ENCODE data around the gene CETP.
"Not testable (repeated sequence)": the region's sequence is repeated elsewhere in the genome, so short reads cannot be mapped to it uniquely, and the experiment has no call there.

The CETP gene

DNA sequence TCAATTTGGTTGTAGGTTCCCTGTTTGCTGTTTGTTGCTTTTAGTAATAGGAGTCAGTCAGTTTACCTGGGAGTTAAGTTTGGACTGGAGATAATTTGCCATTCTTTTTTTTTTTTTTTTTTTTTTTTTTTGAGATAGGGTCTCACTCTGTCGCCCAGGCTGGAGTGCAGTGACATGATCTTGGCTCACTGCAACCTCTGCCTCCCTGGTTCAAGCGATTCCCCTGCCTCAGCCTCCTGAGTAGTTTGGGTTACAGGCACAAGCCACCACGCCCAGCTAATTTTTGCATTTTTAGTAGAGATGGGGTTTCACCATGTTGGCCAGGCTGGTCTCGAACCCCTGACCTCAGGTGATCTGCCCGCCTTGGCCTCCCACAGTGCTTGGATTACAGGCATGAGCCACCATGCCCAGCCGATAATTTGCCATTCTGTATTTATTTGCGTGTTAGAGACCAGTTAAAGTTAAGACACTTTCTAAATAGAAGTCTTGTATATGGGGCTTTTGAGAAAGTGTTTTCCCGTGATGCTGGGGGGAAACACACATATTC is 27.1 kb upstream of the CETP start:
- DNase-seq, result not testable (repeated sequence)

DNA sequence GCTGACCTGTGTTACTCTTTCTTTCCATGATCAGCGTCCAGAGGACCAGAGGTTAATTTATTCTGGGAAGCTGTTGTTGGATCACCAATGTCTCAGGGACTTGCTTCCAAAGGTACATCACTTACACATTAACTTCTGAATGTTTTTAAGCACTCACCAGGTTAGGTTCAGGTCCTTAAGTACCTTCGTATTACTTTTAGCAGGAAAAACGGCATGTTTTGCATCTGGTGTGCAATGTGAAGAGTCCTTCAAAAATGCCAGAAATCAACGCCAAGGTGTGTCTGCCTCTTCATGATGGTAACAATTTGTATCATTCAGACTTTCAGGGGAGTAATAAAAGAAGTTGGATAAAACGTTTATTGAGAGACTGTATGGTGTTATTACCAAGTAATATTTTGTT is 26.5 kb upstream of the CETP start:
- no peak for DNase-seq

- DNase-seq, result no peak
Measured at GRCh38 chr16:56936491-56936890, 25.3 kb upstream of the CETP start.

- no peak for DNase-seq
Measured at GRCh38 chr16:56936950-56937349, 24.8 kb upstream of the CETP start.

GRCh38 chr16:56938664-56939513 is 22.9 kb upstream of the CETP start:
- DNase-seq, result peak in 1 of 2 experiments; percentile 21

DNA sequence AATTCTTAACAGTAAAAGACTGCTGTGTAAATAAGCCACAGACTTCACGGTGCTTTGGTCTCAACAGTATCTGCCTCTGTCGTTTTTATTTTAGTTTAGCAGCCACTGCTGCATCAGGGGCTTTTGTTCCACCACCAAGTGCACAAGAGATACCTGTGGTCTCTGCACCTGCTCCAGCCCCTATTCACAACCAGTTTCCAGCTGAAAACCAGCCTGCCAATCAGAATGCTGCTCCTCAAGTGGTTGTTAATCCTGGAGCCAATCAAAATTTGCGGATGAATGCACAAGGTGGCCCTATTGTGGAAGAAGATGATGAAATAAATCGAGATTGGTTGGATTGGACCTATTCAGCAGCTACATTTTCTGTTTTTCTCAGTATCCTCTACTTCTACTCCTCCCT is 21.9 kb upstream of the CETP start:
- DNase-seq, result no peak

DNA sequence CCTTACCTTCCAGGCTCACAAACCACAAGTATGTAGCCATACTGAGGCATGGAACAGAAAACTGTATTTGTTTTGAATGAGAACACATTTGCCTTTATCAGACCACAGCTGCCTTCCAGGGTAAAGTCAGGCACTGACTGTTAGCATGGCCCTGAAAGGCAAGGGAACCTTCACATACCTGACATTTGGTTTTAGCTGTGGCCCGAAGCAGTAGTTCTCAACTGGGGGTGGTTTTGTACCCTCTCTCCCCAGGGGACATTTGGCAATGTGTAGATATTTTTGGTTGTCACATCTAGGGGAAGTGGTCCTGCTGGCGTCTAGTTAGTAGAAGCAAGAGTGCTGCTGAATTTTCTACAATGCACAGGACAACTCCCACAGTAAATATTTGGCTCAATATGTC is 20.7 kb upstream of the CETP start:
- DNase-seq, result no peak

- DNase-seq, result no peak
Measured at GRCh38 chr16:56941856-56942331, 19.9 kb upstream of the CETP start.

- DNase-seq, result no peak
Measured at GRCh38 chr16:56943761-56944375, 17.9 kb upstream of the CETP start.

DNA sequence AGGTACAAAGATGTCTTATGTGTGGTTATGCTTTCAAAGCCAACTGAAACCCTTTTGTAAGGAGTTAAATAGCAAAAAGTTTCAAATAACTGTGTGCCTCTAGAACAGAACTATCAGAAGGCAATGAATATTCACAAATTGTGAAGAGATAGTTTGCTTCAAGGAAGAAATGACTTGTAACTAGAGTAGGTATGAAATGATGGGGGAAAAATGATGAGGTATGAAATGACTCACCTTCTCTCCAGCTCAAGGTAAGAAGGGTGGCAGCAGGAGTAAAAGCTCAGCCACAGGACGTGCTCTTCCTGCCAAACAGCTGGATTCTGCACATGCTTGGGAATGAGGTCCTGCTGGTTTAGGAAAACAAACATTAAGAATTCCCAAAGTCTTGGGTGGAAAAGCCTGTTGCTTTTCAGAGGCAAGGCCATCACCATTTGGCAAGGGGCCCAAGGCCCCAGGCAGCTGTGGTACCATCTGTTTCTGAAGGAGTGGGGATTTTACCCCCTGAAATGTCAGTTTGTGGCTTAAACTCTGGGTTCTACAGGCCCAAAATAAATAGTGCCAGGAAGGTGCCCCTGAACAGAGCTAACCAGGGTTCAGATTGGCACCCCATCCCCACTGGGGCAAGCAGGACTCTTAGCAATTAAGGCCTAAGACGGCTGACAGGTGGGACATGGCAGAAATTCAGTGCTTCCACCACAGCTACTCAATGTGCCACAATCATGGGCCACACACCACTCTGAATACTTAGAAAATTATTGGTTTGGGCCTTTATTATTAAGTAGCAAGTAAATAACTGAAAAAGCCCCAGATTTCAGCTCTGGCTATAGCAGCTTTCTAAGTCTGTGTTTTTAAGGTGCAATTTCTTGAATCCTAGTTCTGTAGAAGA is 16.6 kb upstream of the CETP start:
- peak in 1 of 2 experiments; percentile 22 for DNase-seq

- no peak for DNase-seq
Measured at GRCh38 chr16:56945847-56946527, 15.8 kb upstream of the CETP start.

DNA sequence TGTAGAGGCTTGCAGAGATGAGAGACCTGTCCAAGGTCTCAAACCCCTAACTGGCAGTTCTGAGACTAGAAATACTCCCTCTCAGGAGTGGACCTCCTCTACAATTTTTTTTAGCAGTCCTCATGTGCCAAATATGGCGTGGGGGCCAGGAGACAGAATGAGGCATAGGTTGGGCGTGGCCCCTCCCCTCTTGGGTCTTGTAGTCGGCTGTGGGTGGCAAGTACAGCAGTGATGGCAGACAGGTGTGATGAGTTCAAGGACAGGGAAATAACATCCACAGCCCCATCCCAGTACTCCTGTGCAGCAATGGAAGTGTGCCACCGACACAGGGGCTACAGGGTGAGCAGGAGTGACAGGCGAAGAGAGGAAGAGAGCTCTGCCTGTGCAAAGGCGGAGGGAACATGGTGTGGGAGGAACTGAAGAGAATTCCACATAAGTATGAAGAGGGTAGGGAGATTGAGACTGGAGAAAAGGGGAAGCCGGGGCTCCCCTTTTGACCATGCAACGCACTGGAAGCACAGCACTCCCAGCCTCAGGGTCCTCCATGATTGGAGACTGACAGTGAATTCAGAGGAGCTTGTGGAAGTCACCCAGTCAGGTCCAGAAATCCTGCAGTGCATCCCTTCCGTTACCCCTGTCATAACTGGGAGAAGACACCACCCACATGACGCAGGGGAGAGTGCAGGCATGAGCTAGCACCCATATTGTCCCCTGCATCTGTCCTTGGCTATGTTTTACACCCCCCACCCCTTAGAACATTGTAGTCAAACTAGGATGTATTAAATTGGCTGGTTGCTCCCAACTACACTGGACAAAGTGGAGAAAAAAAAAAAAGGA is 14.8 kb upstream of the CETP start:
- no peak for DNase-seq

- no peak for DNase-seq
Measured at GRCh38 chr16:56947604-56947995, 14.2 kb upstream of the CETP start.

- DNase-seq, result no peak
Measured at GRCh38 chr16:56948234-56948633, 13.5 kb upstream of the CETP start.

DNA sequence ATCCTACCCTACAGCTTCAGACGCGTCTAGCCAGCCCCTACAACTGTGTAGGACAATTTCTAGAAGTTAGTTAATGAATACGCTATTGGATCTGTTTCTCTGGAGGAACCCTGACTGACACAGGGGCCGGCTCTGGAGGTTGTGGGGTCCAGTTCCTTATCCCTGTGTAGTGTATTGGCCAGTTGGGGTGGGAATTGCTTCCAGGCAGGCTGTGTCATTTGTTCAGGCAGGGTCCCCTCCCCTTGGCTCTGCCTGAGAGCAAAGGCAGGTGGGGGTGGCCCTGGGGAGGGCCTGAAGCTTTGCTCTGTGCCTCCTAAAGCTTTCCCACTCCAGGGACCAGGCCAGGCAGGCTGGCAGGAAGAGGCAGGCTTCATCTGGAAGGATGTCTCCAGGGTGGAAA is 11.7 kb upstream of the CETP start:
- DNase-seq, result no peak

- DNase-seq, result no peak
Measured at GRCh38 chr16:56950455-56950854, 11.3 kb upstream of the CETP start.

DNA sequence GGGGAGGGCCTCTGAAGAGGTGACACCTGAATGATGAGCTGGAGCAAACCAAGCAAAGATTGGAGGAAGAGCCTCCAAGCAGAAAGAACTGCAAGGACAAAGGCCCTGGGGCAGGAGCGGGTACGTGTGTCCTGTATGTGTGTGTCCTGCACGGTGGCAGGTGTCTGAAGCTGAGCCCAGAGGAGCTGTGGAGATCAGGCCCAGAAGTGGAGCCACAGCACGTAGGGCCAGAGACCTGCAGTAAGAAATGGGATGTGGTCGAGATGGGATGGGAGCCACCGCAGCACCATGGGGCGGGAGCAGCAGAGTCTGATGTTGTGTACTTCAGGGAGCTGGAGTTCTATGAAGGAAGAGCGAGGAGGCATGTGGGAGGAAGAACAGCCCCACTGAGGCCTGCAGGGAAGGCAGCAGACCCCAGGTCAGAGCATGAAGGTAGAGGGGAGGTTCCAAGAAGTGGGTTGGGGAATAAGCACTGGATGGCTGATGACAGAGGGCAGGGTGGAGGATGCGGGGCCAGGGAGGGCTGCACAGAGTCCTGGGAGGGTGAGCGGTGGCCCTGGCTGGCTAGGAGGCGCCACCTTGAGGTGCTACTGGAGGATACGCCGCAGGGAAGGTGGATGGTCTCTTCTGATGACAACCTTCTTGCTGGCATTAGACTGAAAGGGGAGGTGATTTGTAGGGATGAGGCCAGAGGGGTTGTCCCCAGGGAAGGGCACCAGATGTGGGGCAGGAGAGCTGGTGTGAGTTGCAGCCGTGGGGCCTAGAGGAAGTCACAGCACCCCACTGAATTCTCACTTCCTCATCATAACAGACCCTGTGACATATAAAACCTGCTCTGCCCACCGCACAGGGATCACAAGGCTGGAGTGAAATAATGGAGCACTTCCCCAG is 10.6 kb upstream of the CETP start:
- DNase-seq, result peak; percentile 39 to 53

- DNase-seq, result no peak
Measured at GRCh38 chr16:56953006-56953405, 8.7 kb upstream of the CETP start.

GRCh38 chr16:56956076-56956475 is 5.7 kb upstream of the CETP start:
- DNase-seq, result no peak

DNA sequence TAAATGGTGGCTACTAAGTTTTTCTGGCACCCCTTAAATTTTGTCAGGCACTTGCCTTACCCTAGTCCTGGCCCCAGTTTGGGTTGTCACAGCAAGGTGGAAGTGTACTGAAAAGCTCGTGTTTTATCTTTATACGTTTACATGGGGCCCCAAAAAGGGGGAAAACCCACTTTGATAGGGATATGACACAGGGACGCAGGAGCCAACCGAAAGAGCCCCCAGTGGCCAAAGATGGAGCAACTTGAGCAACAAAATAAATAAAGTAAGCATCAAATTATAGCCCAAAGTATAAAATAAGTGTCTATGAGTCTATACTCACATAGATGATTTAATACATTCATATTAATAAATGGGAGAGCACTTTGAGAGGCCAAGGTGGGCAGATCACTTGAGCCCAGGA is 5.0 kb upstream of the CETP start:
- DNase-seq, result no peak

Measured in stimulated activated CD4-positive, alpha-beta T cell treated with anti-CD3 and anti-CD28 coated beads, Interleukin-4, amount 100 ng/mL, for 4 hours (primary cell).